Sigmoid colon (tissue), 4 donors: ENCODE data around the gene SALL4.

ENCODE experiments used
- CTCF ChIP-seq, 4 experiments: fragments of 450-650 bp in 3 of 4; fragments of 200-600 bp in 1 of 4; IDR thresholded peaks; one replicate each; pipeline ENCODE4 v1.5.1; 2016 to 2019; ENCODE audit warnings: antibody characterized with exemption in 4 of 4, mild to moderate bottlenecking in 3 of 4, moderate library complexity in 2 of 4
- EP300 ChIP-seq, 4 donors: sonication (generic); formaldehyde crosslinking; IDR thresholded peaks; one replicate each; pipeline ENCODE4 v1.6.1; 2017; ENCODE audit warnings: antibody characterized with exemption in 4 of 4
- POLR2A ChIP-seq, 2 donors: fragments of 450-650 bp; IDR thresholded peaks; one replicate each; pipeline ENCODE4 v1.6.1; 2016; ENCODE audit warnings: antibody characterized with exemption in 2 of 2, mild to moderate bottlenecking in 2 of 2, moderate library complexity in 2 of 2
- POLR2AphosphoS5 ChIP-seq, 4 donors: sonication (generic); formaldehyde crosslinking; IDR thresholded peaks; one replicate each; pipeline ENCODE4 v1.6.1; 2017; ENCODE audit warnings: antibody characterized with exemption in 4 of 4

DNA sequence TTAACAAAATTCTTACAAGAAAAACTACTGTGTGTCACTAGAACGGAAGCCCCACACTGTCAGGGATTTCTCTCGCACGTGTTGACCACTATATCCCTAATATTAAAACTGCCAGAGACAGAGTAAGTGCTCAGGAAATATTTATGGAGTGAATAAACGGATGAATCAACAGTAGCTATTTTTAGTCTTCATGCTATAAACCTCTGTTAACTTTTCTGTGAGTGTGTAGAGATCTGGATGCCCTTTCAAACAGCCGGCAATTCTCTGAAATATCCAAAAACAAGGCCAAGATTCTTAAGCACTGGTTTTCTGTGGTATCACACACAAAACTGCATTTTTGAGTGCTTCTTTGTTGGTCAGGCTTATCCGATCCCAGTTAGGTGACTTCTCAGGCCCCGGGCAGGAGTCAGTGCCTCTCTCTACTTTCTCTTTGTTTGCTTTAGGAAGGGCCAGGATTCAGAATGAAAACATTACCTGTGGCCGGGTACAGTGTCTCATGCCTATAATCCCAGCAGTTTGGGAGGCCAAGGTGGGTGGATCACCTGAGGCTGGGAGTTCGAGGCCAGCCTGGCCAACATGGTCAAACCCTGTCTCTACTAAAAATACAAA lies 49.9 kb downstream of the SALL4 start:
- TF ChIP-seq CTCF (IDR thresholded peaks at IDR 0.05) (no peak), EP300 (IDR thresholded peaks at IDR 0.05) (peak in 2 of 4 donors; percentile 40 to 41), POLR2AphosphoS5 (IDR thresholded peaks at IDR 0.05) (peak in 3 of 4 donors; percentile 61 to 70 (median 69)), POLR2A (IDR thresholded peaks at IDR 0.05) (no peak)
